ENCODE results near the gene MAP2K2. TPM values are rescaled to one million over a fixed set of nuclear protein-coding genes. Genes with fewer than 3 reads are reported as not detected.

The MAP2K2 gene
- total RNA-seq (2022; extraction: Qiagen RNA extraction; ENCODE audit: low read depth): 96.7 to 143 TPM (median 135 TPM) in 5 replicates

DNA sequence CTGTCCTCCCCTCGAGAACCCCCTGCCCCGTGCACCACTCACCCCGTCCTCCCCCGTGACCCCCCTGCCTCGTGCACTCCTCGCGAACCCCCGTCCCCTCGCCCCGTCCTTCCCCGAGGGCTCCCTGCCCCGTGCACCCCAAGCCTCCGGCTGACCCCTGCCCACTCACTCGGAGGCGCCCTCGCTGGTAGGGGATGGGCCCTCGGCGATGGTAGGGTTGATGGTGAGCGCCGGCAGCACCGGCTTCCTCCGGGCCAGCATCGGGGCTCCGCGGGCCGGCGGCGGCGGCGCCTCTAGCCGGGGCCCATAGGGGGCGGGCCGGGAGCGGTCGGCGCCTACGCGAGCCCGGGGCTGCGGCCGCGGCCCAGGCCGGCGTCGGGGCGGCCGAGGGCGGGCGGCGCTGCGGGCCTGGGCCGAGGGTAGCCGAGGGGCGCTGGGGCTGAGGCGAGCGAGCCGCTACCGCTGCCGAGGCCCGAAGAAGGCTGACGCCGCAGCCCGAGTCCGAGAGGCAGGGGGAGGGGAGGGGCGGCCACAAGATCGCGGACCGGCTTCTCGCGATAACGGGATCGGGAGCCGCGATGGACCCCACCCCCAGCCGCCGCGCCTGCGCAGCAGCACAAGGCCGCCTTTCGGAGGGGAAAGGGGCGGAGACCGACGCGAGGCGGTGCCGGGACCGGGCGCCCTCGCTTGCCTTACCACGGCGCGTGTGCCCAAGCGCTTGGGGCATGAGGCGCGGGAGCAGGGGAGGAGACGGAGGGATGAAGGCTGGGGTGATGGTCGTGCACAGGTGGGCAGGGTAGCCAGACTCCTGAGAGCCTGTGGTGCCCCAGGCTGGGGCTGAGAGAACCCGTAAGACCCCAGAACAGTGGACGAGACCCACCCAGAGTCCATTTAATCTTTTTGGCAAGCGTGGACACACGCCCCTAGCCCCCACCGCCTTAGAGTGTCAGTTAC, at the start of gene MAP2K2:
MAP2K2 (minus strand) TSS at position 508 of the 954 bp plus-strand sequence; CDS start at position 261, 247 bp downstream.

DNA sequence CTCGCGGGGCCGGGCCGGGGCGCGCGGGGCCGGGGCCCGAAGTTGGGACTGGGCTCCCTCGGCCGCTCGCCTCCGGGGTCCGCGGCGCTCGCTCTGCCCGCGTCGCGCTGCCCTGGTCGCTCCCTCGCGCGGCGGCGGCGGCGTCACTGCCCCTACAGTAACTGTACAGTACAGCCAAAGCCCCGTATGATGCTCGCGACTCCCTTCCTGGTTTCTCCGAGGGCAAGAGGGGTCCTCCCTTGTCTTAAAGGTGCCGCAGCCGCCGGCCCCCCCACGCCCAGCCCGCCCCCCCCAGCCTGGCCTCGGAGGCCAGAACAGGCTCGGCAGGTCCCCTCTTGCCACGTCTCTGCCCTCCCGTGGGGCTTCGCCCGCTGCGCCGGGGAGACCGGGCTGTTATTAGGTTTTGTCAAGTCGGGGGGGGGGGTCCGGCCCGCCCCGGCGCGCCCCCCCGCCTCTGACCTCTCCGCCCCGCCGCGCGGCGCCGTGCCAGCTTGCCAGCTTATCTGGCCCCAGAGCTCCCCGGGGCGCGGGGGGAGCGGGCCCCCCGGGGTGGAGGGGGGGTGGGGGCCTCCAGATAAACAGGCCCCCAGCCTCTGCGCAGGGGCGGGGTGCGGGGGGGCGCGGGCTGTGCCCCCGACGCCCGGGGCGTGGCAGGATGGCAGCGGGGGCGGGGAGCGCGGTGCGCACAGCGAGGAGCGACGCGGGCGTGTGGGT, 57.1 kb downstream of the MAP2K2 start, which contains the start of gene ZBTB7A:
ZBTB7A (minus strand) TSS at position 218 of the 714 bp plus-strand sequence. CDS start 11,667 bp downstream, outside the sequence.

Other genes starting within 250 kb of the MAP2K2 start
- 0.05 to 0.12 TPM (median 0.11 TPM) in 4 of 5 replicates, not detected in the other for gene ATCAY, start 243.4 kb downstream of the MAP2K2 start, total RNA-seq (2022; extraction: Qiagen RNA extraction; ENCODE audit: low read depth)
- gene NMRK2, start 191.1 kb downstream of the MAP2K2 start, total RNA-seq (2022; extraction: Qiagen RNA extraction; ENCODE audit: low read depth): not detected in 5 replicates
- gene DAPK3, start 153.0 kb downstream of the MAP2K2 start, total RNA-seq (2022; extraction: Qiagen RNA extraction; ENCODE audit: low read depth): 47.6 to 56.3 TPM (median 52.9 TPM) in 5 replicates
- 884 to 1,119 TPM (median 1,105 TPM) in 5 replicates for gene EEF2, start 138.7 kb downstream of the MAP2K2 start, total RNA-seq (2022; extraction: Qiagen RNA extraction; ENCODE audit: low read depth)
- 12.2 to 19.1 TPM (median 16.8 TPM) in 5 replicates for gene PIAS4, start 116.4 kb downstream of the MAP2K2 start, total RNA-seq (2022; extraction: Qiagen RNA extraction; ENCODE audit: low read depth)
- gene ZBTB7A, start 57.2 kb downstream of the MAP2K2 start, total RNA-seq (2022; extraction: Qiagen RNA extraction; ENCODE audit: low read depth): 12.3 to 20.4 TPM (median 17.9 TPM) in 5 replicates
- 0.03 to 0.15 TPM (median 0.09 TPM) in 3 of 5 replicates, not detected in the others for gene CREB3L3, start 29.5 kb upstream of the MAP2K2 start, total RNA-seq (2022; extraction: Qiagen RNA extraction; ENCODE audit: low read depth)
- 22.0 to 32.6 TPM (median 31.3 TPM) in 5 replicates for gene SIRT6, start 58.4 kb upstream of the MAP2K2 start, total RNA-seq (2022; extraction: Qiagen RNA extraction; ENCODE audit: low read depth)
- 0.12 to 0.28 TPM (median 0.21 TPM) in 5 replicates for gene ANKRD24, start 58.6 kb upstream of the MAP2K2 start, total RNA-seq (2022; extraction: Qiagen RNA extraction; ENCODE audit: low read depth)
- 2.8 to 3.5 TPM (median 3.2 TPM) in 5 replicates for gene EBI3, start 105.4 kb upstream of the MAP2K2 start, total RNA-seq (2022; extraction: Qiagen RNA extraction; ENCODE audit: low read depth)
- 19.6 to 22.8 TPM (median 20.2 TPM) in 5 replicates for gene YJU2, start 123.0 kb upstream of the MAP2K2 start, total RNA-seq (2022; extraction: Qiagen RNA extraction; ENCODE audit: low read depth)
- gene SHD, start 155.1 kb upstream of the MAP2K2 start, total RNA-seq (2022; extraction: Qiagen RNA extraction; ENCODE audit: low read depth): 0.07 to 0.29 TPM (median 0.08 TPM) in 3 of 5 replicates, not detected in the others
- gene TMIGD2, start 178.3 kb upstream of the MAP2K2 start, total RNA-seq (2022; extraction: Qiagen RNA extraction; ENCODE audit: low read depth): not detected in 5 replicates
- 6.7 to 8.9 TPM (median 7.8 TPM) in 5 replicates for gene FSD1, start 180.5 kb upstream of the MAP2K2 start, total RNA-seq (2022; extraction: Qiagen RNA extraction; ENCODE audit: low read depth)
- 0.22 TPM in 1 of 5 replicates, not detected in the others for gene STAP2, start 214.7 kb upstream of the MAP2K2 start, total RNA-seq (2022; extraction: Qiagen RNA extraction; ENCODE audit: low read depth)
- gene MPND, start 219.4 kb upstream of the MAP2K2 start, total RNA-seq (2022; extraction: Qiagen RNA extraction; ENCODE audit: low read depth): 4.7 to 12.2 TPM (median 11.2 TPM) in 5 replicates

Measured in A549 treated with CpdA at 1 μM for 4 hours (cell line).